IPS-18c (cell line): ENCODE measurements around the gene SHE.

Source experiments
- H3K4me3 ChIP-seq: 2 replicates; pipeline ENCODE4 v1.7.0; 2013; ENCODE audit warnings: low read depth, mild to moderate bottlenecking, low read length, moderate library complexity; ENCODE audit not compliant: insufficient read depth
- H3K9me3 ChIP-seq: one replicate; pipeline ENCODE4 v1.6.1; 2013; ENCODE audit warnings: mild to moderate bottlenecking, low read length, moderate library complexity; ENCODE audit not compliant: control insufficient read depth, insufficient read depth

SHE gene

DNA sequence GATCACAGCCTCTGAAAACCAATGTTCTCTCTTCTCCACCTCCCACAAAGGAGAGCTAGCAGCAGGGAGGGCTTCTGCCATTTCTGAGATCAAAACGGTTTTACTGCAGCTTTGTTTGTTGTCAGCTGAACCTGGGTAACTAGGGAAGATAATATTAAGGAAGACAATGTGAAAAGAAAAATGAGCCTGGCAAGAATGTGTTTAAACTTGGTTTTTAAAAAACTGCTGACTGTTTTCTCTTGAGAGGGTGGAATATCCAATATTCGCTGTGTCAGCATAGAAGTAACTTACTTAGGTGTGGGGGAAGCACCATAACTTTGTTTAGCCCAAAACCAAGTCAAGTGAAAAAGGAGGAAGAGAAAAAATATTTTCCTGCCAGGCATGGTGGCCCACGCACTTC is 36.0 kb downstream of the SHE start:
- Histone ChIP-seq H3K9me3 (no peaks in the 10 kb centered on the region), H3K4me3 (no peak overlapping the region)

- no peaks in the 10 kb centered on the region for H3K9me3 ChIP-seq
- H3K4me3 ChIP-seq = no peak overlapping the region
Observed at GRCh38 chr1:154465621-154466195, 36.5 kb downstream of the SHE start.

GRCh38 chr1:154463512-154463990 is 38.7 kb downstream of the SHE start:
- H3K4me3 ChIP-seq = no peak overlapping the region
- no peaks in the 10 kb centered on the region for H3K9me3 ChIP-seq

- no peaks in the 10 kb centered on the region for H3K9me3 ChIP-seq
- no peak overlapping the region for H3K4me3 ChIP-seq
Observed at GRCh38 chr1:154460695-154461260, 41.4 kb downstream of the SHE start.

DNA sequence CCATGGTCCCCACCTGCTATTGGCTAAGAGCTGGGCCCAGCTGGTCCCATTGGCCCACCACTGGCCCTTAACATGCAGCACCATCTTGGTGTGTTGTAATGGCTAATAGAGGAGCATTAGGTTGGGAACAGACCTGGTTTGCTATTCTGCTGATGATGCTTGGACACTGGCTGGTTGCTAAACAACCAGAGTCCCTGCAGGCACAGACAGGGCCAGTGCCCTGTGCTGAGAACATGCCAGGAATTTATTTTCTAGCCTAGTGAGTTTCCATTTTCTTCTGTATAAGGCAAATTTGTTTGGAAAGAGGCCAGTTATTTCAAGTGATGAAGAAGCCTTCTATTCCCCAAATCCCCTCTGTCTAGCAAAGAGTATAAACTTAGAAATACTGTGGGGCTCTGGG is 43.1 kb downstream of the SHE start:
- no peaks in the 10 kb centered on the region for H3K9me3 ChIP-seq
- H3K4me3 ChIP-seq = no peak overlapping the region

DNA sequence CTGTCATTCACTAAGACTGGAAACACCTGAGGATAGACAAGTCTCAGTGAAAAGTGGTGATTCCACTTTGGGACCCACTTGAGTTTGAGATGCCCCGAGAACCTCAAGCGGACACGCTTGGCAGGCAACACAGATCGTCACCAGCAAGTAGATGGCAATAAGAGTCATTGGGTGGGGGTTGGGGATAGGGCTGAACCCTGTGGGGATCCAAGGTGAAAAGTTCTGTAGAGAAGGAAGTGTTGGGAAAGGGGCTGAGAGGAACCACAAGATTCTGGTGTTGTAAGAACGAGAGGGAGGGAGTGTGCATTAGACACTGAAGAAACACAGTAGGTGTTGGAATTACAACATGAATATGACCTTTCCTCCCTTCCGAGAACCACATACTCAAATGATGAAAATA is 45.6 kb downstream of the SHE start:
- no peaks in the 10 kb centered on the region for H3K9me3 ChIP-seq
- no peak overlapping the region for H3K4me3 ChIP-seq

DNA sequence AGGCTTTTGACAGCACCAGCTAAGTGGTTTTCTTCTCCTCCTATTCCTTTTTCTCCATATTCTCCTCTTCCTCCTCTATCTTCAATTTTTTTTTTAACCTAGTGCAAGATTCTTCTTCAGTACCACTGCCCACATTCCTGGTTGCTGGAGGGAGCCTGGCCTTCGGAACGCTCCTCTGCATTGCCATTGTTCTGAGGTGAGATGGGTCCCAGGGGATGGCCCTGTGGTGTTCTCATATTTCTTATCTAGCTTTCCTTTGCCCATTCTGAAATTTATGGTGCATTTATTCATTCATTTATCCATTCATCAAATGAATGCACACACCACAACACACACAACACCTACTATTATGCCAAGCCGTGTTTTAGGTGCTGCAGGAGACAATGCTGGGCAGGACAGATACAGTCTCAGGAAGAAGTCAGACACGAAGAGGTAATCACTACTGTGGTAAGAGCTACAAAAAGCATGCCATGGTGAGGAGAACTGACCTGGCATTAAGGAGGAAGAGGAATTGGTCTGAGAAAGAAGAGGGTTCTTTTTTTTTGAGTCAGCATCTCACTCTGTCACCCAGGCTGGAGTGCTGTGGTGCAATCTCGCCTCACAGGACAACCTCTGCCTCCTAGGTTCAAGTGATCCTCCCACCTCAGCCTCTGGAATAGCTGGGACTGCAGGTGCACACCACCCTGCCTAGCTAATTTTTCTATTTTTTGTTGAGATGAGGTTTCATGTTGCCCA is 47.7 kb downstream of the SHE start:
- no peaks in the 10 kb centered on the region for H3K9me3 ChIP-seq

GRCh38 chr1:154453574-154454352 is 48.4 kb downstream of the SHE start:
- Histone ChIP-seq H3K9me3 (no peaks in the 10 kb centered on the region), H3K4me3 (no peak overlapping the region)

More for the DNA sequence above, 47.7 kb downstream of the SHE start:
- H3K4me3 ChIP-seq = no peak overlapping the region

GRCh38 chr1:154453161-154453560 is 49.1 kb downstream of the SHE start:
- Histone ChIP-seq H3K9me3 (no peaks in the 10 kb centered on the region), H3K4me3 (no peak overlapping the region)

DNA sequence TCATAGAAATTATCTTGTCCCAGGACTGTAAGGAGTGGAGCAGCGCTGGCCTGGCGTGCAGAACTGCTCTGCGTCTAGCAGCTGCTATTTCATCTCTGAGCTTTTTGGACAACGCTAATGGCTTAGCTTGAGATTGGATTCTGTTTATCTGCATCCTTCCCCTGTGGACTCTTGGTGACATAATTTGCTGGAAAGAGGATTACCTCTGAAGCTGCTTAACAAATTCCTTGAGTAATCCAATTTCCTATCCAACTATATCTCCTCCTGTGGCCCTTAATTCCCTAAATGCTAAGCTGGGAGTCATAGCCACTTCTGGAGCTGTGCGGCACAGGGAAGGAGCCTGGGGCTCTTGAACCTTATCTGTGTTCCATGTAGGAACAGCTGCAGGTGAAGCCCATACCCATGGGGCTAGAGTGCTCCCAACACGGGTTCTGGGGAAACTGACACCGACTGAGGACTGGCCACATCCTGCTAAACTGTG is 53.8 kb downstream of the SHE start:
- H3K9me3 ChIP-seq = no peaks in the 10 kb centered on the region
- H3K4me3 ChIP-seq = no peak overlapping the region

DNA sequence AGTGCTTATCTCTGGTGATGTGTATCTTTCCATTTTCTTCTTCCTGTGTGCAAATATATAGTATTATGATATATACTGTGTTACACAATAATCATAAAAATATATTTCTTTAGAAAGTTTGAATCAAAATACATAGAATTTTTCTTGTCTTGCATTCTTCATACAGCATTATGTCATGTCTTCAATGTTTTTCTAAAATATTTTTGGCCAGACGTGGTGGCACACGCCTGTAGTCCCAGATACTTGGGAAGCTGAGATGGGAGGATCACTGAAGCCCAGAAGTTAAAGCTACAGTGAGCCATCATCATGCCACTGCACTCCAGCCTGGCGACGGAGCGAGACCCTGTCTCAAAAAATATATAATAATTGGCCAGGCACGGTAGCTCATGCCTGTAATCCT is 55.4 kb downstream of the SHE start:
- Histone ChIP-seq H3K4me3 (no peak overlapping the region), H3K9me3 (no peaks in the 10 kb centered on the region)

GRCh38 chr1:154446292-154446691 is 55.9 kb downstream of the SHE start:
- H3K9me3 ChIP-seq = no peaks in the 10 kb centered on the region
- H3K4me3 ChIP-seq = no peak overlapping the region

GRCh38 chr1:154445040-154445472 is 57.2 kb downstream of the SHE start:
- Histone ChIP-seq H3K9me3 (no peaks in the 10 kb centered on the region), H3K4me3 (no peak overlapping the region)

GRCh38 chr1:154443274-154444013 is 58.8 kb downstream of the SHE start:
- no peak overlapping the region for H3K4me3 ChIP-seq
- H3K9me3 ChIP-seq = no peaks in the 10 kb centered on the region

DNA sequence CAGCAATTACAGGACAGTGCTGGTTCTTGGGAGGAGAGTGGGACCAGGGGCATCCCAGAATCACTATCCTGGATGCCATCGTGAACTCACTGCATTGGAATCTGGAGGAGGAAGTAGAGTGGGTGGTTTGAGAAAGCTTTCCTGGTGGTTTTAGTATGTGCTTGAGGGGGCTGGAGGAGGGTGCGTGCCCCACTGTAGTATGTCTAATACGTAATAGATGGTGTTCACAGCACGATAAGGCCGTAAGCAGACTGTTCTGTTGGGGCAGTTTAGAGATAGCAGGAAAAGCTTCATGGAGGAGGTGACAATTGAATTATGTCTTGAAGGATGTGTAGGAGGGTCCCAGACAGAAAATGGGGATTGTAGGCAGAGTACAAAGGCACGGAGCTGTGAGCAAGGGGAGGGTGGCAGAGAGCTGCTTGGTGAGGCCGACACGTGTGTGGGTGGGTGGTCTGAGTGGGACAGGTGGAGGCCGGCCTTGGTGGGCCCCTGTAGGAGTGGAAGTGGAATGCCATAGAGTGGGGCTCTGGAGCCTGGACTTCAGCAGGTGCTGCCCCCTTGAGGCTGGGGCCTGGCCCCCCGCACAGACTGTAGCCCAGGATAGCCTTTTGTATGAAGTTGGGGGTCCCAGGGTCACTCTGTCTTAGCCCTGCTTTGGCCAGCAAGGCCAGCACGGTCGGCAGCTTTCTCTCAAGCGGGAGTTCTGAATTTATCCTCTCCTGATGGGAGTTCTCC is 60.0 kb downstream of the SHE start:
- Histone ChIP-seq H3K9me3 (no peaks in the 10 kb centered on the region), H3K4me3 (no peak overlapping the region)

DNA sequence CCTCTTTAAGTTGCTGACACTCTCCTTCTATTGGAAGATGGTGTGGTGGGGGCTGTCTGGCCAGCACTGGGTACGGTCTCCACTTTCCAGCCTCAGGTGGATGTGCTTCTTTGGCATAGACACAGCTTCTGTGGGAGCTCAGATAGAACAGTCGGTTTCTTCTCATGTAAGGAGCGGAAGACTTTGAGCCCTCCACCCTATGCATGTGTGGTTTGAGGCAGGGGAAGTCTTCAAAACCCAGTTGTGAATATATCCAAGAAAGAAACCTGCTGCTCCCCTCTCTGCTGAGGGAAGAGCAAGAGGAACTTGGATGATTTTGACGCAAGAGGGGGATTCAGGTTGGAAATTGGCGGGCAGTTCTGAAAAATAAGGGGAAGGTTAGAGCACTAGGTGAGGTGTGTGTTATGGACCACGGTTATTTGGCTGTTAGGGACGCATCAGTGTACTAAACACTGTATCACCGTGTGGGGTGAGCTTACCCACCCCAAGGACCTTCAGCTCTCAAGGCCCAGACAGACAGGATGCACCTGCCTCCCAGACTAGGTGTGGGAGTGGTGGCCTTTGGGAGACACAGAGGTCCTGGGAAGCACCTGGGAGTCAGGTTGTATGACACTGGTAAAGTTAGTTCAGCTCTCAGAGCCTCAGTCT is 60.8 kb downstream of the SHE start:
- H3K4me3 ChIP-seq = no peak overlapping the region
- H3K9me3 ChIP-seq = no peaks in the 10 kb centered on the region
